GM19240 (cell line): ENCODE measurements around the gene UGT1A6.
"Not testable (repeated sequence)": the region's sequence is repeated elsewhere in the genome, so short reads cannot be mapped to it uniquely, and the experiment has no call there.

ENCODE experiments used
- DNase-seq: peaks from one replicate; pipeline ENCODE4 v3.0.0; 2011; ENCODE audit warnings: low spot score; ENCODE audit not compliant: insufficient read length

UGT1A6 gene

DNA sequence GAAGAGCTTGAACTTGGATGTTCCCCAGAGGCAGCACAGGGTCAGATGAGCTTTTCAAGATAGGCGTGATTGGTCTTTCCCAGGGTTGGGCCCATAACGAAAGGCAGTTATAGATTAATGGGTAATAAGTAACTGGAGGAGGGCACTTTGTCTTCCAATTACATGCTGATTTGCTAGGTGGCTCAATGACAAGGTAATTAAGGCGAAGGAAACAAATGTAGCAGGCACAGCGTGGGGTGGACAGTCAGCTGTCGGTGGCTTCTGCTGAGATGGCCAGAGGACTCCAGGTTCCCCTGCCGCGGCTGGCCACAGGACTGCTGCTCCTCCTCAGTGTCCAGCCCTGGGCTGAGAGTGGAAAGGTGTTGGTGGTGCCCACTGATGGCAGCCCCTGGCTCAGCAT, 25.9 kb downstream of the UGT1A6 start, which contains the start of gene UGT1A4:
TSS of gene UGT1A4 (plus strand) at position 185 of the 400 bp plus-strand sequence. CDS start at position 270, 85 bp downstream.
- no peak for DNase-seq

DNA sequence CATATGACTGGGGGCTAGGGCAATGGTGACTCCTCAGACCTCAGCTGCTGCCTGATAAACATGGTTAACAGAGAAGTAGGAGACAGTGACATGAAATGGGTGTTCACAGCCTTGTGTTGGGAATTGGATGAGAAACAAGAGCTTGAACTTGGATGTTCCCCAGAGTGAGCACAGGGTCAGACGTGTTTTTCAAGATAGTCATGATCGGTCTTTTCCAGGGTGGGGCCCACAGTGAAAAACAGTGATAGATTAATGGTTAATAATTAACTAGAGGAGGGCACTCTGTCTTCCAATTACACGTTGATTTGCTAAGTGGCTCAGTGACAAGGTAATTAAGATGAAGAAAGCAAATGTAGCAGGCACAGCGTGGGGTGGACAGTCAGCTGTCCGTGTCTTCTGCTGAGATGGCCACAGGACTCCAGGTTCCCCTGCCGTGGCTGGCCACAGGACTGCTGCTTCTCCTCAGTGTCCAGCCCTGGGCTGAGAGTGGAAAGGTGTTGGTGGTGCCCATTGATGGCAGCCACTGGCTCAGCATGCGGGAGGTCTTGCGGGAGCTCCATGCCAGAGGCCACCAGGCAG, 36.1 kb downstream of the UGT1A6 start, which contains the start of gene UGT1A3:
TSS of gene UGT1A3 (plus strand) at position 320 of the 579 bp plus-strand sequence. CDS start at position 405, 85 bp downstream.
- no peak for DNase-seq

DNA sequence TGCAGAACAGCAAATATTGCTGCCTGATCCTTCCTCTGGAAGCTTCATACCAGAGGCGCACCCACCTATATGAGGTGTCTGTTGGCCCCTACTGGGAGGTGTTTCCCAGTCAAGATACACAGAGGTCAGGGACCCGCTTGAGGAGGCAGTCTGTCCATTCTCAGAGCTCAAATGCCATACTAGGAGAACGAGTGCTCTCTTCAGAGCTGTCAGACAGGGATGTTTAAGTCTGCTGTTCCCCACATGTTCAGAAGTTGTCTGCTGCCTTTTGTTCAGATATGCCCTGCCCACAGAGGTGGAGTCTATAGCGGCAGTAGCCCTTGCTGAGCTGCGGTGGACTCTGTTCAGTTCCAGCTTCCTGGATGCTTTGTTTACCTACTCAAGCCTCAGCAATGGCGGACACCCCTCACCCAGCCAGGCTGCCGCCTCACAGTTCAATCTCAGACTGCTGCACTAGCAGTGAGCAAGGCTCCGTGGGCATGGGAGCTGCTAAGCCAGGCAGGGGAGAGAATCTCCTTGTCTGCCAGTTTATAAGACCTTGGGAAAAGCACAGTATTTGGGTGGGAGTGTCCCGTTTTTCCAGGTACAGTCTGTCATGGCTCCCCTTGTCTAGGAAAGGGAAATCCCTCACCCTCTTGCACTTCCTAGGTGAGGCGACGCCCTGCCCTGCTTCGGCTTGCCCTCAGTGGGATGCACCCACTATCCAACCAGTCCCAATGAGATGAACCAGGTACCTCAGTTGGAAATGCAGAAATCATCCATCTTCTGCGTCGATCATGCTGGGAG, 44.4 kb downstream of the UGT1A6 start:
- not testable (repeated sequence) for DNase-seq

DNA sequence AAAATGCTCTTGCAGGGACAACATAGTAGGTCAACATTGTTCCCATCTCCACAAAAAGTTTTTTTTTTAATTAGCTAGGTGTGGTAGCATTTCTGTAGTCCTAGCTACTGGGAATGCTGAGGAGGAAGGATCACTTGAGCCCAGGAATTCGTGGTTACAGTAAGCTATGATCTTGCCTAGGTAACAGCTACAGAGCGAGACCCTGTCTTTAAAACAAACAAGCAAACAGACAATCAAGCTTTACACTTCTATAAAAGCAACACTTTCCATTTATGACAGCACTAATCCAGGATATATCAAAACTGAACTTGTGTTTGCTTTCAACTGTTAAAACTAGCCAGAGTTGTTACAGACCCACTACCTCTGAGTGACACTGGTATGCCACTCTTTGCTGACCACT, 48.2 kb downstream of the UGT1A6 start:
- DNase-seq: no peak

DNA sequence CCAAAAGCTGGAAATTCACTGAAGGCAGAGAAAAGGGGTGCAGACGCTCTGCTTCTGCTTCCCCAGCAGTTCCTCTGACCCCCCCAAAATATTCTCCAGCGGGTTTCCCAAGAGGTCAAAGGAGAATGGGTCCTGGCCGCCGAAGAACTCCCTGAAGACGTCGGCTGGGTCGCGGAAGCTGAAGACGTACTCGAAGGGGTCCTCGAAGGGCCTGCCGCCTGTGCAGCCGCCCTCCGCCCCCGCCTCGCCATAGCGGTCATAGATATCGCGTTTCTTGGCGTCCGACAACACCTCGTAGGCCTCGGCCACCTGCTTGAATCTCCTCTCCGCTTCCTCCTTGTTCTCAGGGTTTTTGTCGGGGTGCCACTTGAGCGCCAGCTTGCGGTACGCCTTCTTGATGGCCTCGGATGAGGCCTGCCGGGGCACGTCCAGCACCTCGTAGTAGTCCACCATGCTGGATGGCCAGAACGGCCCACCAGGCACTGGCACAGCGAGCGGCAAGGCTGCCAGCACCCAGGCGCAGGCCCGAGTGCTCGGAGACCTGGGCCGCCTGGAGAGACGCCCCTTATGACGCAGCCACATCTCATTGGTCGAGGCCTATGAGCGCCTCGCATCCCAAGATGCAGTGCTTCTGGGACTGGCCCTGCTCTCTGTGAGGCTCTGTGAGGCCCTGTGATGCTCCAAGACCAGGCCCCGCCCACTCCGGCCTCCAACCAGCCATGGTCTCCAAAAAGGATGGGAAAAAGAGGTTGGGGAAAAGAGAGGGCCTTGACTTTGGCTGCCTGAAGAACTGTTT, 51.0 kb downstream of the UGT1A6 start:
- DNase-seq: no peak

DNA sequence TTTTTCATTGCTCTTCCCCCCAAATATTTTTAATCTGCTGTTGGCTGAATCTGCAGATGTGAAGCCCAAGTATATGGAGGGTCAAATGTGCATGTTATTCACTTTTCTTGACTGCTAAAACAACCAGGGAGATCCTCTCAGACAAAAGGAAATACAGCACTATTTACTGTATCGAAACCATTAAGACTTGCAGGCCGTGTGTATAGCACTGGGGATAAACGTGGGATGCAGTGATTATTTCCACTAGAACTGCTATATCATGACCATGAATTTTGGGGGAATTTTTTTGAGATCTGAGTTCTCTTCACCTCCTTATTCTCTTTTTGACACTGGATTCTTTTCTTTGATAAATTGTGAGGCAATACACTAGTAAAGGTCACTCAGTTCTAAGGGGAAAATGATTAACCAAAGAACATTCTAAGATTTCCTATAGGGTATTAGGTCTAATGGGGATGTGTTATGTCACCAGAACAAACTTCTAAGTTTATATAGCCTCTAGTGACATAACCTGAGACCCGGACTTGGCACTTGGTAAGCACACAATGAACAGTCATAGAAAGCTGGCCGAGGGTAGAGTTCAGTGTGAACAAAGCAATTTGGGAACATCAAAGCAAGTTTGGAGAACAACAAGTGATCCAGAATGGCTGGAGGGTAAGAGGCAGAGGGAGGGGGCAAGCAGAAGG, 52.5 kb downstream of the UGT1A6 start:
- DNase-seq: no peak

DNA sequence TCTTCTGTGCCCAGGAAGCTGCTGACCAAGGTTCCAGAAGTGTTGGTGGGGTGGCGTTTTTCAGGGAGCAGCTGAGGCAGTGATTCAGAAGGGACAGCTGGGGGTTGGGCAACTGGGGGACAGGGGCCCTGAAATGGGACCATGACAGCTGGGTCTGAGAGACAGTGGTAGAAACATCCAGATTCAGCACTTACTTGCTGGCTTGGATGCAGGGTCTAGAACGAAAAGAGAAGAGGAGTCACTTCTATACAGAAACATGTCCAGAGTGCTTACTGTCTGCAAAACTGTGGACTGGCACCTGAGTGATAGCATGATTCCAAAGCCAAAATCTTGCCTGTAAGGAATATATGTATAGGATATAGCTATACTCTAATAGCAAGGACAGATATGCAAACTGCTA, 53.1 kb downstream of the UGT1A6 start:
- DNase-seq: not testable (repeated sequence)

DNA sequence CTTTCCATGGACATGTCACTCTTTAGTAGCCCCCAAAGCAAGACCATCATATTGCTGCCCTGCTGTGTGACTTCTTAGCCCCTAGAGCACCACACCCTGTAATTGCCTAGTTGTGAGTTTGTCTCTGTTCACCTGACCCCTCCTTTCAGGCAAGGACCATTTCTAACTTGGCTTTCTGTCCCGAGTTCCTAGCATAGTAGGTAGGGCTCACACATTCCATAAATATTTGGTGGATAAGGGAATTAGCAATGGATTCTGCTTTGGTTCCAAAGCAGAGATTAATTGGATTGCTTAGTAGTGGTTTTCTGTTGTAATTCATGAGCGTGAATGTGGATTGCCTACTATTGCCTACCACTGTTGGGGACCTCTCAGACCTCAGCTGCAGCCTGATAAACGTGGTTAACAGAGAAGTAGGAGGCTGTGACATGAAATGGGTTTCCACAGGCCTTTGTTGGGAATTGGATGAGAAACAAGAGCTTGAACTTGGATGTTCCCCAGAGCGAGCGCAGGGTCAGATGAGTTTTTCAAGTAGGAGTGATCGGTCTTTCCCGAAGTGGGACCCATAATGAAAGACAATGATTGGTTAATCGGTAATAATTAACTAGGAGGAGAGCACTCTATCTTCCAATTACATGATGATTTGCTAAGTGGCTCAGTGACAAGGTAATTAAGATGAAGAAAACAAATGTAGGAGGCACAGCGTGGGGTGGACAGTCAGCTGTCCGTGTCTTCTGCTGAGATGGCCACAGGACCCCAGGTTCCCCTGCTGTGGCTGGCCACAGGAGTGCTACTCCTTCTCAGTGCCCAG, 54.0 kb downstream of the UGT1A6 start:
- no peak for DNase-seq

DNA sequence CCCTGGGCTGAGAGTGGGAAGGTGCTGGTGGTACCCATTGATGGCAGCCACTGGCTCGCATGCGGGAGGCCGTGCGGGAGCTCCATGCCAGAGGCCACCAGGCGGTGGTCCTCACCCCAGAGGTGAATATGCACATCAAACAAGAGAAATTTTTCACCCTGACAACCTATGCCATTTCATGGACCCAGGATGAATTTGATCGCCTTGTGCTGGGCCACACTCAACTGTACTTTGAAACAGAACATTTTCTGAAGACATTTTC, 54.5 kb downstream of the UGT1A6 start:
- DNase-seq: no peak

DNA sequence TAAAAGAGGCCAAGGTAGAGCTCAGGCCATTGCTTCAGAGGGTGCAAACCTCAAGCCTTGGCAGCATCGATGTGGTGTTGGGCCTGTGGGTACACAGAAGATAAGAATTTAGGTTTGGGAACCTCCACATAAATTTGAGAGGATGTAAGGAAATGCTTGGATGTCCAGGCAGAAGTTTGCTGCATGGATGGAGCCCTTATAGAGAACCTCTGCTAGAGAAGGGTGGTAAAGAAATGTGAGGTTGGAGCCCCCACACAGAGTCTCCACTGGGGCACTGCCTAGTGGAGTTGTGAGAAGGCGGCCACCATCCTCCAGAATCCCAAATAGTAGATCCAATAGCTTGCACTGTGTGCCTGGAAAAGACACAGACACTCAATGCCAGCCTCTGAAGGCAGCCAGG, 58.0 kb downstream of the UGT1A6 start:
- not testable (repeated sequence) for DNase-seq

DNA sequence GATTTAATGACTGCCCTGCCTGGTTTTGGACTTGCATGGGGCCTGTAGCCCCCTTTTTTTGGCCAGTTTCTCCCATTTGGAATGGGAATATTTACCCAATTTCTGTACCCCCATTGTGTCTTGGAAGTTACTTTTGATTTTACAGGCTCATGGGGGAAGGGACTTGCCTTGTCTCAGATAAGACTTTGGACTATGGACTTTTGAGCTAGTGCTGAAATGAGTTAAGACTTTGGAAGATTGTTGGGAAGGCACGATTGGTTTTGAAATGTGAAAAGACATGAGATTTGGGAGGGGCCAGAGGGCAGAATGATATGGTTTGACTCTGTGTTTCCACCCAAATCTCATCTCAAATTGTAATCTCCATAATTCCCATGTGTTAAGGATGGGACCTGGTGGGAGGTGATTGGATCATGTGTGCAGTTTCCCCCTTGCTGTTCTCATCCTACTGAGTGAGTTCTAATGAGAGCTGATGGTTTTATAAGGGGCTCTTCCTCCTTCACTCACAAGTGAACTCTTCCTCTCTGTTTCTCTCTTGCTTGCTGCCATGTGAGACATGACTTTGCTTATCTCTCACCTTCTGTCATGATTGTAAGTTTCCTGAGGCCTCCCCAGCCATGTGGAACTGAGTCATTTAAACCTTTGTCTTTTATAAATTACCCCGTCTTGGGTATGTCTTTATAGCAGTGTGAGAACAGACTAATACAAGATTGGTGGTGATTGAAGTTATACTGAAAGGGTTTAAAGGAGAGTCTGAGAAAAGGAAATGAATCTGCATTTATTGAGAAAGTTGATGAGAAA, 58.7 kb downstream of the UGT1A6 start:
- not testable (repeated sequence) for DNase-seq

DNA sequence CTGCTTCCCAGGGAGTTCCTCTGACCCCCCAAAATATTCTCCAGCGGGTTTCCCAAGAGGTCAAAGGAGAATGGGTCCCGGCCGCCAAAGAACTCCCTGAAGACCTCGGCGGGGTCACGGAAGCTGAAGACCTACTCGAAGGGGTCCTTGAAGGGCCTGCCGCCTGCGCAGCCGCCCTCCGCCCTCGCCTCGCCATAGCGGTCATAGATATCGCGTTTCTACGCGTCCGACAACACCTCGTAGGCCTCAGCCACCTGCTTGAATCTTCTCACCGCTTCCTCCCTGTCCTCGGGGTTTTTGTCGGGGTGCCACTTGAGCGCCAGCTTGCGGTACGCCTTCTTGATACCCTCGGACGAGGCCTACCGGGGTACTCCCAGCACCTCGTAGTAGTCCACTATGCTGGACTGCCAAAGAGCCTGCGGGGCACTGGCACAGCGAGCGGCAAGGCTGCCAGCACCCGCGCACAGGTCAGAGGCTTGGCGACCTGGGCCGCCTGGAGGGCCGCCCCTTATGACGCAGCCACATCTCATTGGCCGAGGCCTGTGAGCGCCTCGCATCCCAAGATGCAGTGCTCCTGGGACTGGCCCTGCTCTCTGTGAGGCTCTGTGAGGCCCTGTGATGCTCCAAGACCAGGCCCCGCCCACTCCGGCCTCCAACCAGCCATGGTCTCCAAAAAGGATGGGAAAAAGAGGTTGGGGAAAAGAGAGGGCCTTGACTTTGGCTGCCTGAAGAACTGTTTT, 62.4 kb downstream of the UGT1A6 start:
- DNase-seq: no peak

DNA sequence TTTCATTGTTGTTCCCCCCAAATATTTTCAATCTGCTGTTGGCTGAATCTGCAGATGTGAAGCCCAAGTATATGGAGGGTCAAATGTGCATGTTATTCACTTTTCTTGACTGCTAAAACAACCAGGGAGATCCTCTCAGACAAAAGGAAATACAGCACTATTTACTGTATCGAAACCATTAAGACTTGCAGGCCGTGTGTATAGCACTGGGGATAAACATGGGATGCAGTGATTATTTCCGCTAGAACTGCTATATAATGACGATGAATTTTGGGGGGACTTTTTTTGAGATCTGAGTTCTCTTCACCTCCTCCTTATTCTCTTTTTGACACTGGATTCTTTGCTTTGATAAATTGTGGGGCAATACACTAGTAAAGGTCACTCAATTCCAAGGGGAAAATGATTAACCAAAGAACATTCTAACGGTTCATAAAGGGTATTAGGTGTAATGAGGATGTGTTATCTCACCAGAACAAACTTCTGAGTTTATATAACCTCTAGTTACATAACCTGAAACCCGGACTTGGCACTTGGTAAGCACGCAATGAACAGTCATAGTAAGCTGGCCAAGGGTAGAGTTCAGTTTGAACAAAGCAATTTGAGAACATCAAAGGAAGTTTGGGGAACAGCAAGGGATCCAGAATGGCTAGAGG, 63.9 kb downstream of the UGT1A6 start:
- no peak for DNase-seq

DNA sequence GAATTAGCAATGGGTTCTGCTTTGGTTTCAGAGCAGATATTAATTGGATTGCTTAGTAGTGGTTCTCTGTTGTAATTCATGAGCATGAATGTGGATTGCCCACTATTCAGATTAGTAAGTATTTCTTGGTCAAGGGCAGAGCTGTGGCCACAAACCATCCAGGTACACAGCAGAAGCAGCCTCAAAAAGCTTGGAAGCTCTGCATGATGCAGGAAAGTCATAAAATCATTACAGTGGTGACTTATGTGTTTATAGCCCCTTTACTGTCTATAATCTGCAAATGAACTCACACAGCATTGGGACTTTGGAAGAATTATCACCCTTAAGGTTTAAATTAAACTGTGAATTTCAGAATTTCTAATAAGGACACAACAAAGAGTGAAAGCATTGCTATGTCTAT, 65.5 kb downstream of the UGT1A6 start:
- no peak for DNase-seq

DNA sequence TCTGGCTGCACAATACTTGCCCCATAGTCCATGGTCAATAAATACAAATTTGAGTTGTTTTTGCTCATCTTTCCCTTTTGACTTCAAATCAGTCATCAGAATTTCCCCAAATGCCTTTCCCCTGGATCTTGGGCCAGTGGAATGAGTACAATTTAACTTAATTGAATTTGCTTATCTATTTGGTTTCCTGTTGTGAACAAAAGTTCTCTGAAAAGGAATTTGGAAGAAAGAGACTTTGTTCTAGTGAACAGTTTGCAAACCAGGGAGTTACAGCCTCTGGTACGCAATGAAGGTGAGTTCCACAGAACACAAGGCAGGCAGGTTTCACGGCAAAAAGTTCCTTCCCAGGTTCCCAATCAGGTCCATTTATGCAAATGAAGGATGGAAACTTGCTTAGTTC, 66.2 kb downstream of the UGT1A6 start:
- DNase-seq: no peak

DNA sequence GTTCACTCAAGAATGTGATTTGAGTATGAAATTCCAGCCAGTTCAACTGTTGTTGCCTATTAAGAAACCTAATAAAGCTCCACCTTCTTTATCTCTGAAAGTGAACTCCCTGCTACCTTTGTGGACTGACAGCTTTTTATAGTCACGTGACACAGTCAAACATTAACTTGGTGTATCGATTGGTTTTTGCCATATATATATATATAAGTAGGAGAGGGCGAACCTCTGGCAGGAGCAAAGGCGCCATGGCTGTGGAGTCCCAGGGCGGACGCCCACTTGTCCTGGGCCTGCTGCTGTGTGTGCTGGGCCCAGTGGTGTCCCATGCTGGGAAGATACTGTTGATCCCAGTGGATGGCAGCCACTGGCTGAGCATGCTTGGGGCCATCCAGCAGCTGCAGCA, 67.4 kb downstream of the UGT1A6 start, which contains the start of gene UGT1A1:
TSS of gene UGT1A1 (plus strand) at position 228 of the 400 bp plus-strand sequence. CDS start at position 246, 18 bp downstream.
- DNase-seq: no peak

DNA sequence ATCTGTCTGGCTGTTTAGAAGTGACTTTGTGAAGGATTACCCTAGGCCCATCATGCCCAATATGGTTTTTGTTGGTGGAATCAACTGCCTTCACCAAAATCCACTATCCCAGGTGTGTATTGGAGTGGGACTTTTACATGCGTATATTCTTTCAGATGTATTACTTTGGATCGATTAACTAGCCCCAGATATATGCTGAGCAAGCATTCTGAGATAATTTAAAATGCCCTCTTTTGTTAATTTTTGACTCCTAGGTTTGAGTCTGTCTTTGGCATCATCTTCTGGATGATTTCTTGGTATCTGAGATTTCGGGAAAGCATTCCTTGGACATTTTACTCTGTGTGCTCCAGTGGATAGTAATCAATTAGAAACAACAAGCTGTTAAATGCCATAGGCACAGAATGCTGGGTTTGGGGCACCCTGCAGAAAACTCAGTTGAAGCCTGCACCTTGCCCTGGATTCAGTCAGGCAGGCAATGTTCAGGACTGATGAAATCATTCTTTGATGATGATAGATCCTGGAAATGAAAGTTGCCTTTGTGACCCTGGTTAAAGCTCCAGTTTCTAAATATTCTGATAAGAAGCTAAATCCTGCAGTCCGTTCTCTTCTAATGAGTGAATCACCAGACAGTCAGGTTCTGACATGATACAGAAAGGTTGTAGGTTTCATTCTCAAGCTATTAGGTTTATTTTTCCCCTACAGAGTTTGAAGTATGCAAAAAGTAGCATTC, 68.5 kb downstream of the UGT1A6 start:
- no peak for DNase-seq

DNA sequence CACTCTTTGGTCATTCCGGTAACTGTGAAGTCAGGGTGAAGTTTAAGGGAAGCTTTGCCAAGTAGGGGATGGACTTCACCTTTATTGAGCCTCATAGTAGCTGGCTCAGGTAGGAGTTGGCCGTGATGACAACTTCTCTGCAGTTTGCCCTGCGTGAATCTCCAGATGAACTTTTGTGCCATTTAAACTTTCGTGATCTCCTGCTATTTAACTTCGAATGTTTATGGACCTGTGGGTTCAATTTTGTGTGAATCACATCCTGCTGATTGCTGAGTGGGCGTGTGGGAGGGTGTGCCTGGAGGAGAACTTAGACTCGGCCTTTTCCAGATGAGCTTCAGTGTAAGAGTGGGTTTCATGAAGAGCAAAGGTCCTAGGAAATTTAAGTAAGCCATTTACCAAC, 71.6 kb downstream of the UGT1A6 start:
- DNase-seq: no peak
